Measurements from ENCODE around the gene C1orf146.

C1orf146 gene

DNA sequence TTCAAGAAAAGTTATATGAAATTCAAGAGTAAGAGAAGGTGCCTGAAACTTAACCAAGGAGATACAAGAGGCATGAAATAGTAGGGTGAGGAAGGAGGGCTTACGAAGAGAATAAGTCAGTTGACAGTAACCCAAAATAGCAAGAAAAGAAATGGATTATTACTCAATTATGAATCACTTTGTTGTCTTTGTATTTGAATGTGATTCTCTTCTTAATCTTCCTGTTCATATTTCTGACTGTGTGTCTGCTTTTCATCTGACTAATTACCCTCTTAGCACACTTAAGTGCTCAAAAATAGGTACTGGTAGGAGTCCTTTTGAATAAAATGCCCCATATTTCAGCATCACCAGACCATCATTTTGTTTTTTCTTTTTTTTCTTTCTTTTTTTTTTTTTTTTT, 41.6 kb downstream of the C1orf146 start:
- Histone ChIP-seq H2AFZ (ENCODE audit: low read length) (no peak overlapping the region), H3K4me1 (ENCODE audit: insufficient read depth, low read length, poor library complexity, severe bottlenecking) (no peaks in the 10 kb centered on the region), H3K9me3 (ENCODE audit: insufficient read depth, low read depth, low read length) (no peaks in the 10 kb centered on the region), H3K4me3 (ENCODE audit: low read length, poor library complexity, severe bottlenecking) (no peak overlapping the region), H3K9me2 (replicated peaks; ENCODE audit: low read depth, low read length) (no peaks in the 10 kb centered on the region), H3K79me2 (ENCODE audit: insufficient read depth, low read length) (no peaks in the 10 kb centered on the region), H3K36me3 (ENCODE audit: insufficient read depth, low read length) (peaks cover 48% of the 10 kb centered on the region; the same call in 1 of the 2 replicates), H3K9ac (ENCODE audit: low read depth, low read length, poor library complexity, severe bottlenecking) (no peak overlapping the region), H4K20me1 (ENCODE audit: insufficient read depth, low read length, poor library complexity, severe bottlenecking) (no peaks in the 10 kb centered on the region), H3K4me2 (ENCODE audit: low read depth, low read length, poor library complexity, severe bottlenecking) (no peak overlapping the region), H3F3A (ENCODE audit: low read depth) (no peaks in the 10 kb centered on the region), H3K27me3 (ENCODE audit: insufficient read depth, low read length, poor library complexity, severe bottlenecking) (no peaks in the 10 kb centered on the region)
- TF ChIP-seq, protein P1, sequence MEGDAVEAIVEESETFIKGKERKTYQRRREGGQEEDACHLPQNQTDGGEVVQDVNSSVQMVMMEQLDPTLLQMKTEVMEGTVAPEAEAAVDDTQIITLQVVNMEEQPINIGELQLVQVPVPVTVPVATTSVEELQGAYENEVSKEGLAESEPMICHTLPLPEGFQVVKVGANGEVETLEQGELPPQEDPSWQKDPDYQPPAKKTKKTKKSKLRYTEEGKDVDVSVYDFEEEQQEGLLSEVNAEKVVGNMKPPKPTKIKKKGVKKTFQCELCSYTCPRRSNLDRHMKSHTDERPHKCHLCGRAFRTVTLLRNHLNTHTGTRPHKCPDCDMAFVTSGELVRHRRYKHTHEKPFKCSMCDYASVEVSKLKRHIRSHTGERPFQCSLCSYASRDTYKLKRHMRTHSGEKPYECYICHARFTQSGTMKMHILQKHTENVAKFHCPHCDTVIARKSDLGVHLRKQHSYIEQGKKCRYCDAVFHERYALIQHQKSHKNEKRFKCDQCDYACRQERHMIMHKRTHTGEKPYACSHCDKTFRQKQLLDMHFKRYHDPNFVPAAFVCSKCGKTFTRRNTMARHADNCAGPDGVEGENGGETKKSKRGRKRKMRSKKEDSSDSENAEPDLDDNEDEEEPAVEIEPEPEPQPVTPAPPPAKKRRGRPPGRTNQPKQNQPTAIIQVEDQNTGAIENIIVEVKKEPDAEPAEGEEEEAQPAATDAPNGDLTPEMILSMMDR (conservative IDR thresholded peaks at IDR 0.05; ENCODE audit: low read length), result no peak
- no peak for TF ChIP-seq EZH2phosphoT487 (IDR thresholded peaks at IDR 0.05; ENCODE audit: borderline replicate concordance)

DNA sequence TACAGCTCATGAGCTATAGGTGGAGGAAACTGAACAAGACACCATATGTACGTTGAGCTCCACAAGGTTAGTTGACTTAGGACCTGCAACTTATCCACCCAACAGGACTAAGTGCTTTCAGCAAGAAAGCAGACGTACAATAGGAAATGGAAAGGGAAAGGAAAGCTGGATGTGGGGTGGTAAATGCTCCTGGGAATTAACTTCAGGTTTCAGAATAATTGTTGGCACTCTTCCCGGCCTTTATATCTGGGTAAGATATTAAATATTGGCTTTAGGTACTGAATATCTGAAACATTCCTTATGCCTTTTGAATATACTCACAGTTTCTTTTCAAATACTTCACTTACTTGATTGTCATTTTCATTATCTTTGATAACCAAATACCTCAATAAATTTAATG, 44.8 kb downstream of the C1orf146 start:
- H3K9me3 ChIP-seq (ENCODE audit: insufficient read depth, low read depth, low read length), result no peaks in the 10 kb centered on the region
- TF ChIP-seq, protein P1 (conservative IDR thresholded peaks at IDR 0.05; ENCODE audit: low read length), result no peak
- no peak for TF ChIP-seq EZH2phosphoT487 (IDR thresholded peaks at IDR 0.05; ENCODE audit: borderline replicate concordance)
- no peaks in the 10 kb centered on the region for H3K4me1 ChIP-seq (ENCODE audit: insufficient read depth, low read length, poor library complexity, severe bottlenecking)
- no peaks in the 10 kb centered on the region for H3K27me3 ChIP-seq (ENCODE audit: insufficient read depth, low read length, poor library complexity, severe bottlenecking)
- no peaks in the 10 kb centered on the region for H3F3A ChIP-seq (ENCODE audit: low read depth)
- H3K36me3 ChIP-seq (ENCODE audit: insufficient read depth, low read length), result peaks cover 52% of the 10 kb centered on the region; the same call in 1 of the 2 replicates
- H3K79me2 ChIP-seq (ENCODE audit: insufficient read depth, low read length), result no peaks in the 10 kb centered on the region
- H2AFZ ChIP-seq (ENCODE audit: low read length), result no peak overlapping the region
- H3K4me2 ChIP-seq (ENCODE audit: low read depth, low read length, poor library complexity, severe bottlenecking), result no peak overlapping the region
- H3K9me2 ChIP-seq (replicated peaks; ENCODE audit: low read depth, low read length), result no peaks in the 10 kb centered on the region
- H3K4me3 ChIP-seq (ENCODE audit: low read length, poor library complexity, severe bottlenecking), result no peak overlapping the region
- H3K9ac ChIP-seq (ENCODE audit: low read depth, low read length, poor library complexity, severe bottlenecking), result no peak overlapping the region
- H4K20me1 ChIP-seq (ENCODE audit: insufficient read depth, low read length, poor library complexity, severe bottlenecking), result no peaks in the 10 kb centered on the region

DNA sequence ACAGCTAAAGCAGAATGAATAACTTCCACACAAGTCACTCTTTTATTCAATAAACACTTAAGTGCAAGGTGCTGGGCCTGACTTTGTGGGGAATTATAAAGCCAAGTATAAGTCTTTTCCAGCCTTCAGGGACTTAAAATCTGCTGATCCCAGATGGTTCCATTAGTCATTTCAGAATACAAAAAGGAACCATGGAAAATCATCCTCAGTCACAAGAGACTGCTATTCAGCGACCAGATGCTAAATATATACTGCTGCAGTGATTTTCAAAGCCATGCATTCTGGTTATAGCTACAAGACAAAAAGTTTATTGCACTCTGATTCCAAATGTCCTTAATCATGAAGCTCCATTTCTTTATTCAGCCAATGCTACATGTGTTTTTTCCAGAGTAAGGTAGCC, 55.3 kb downstream of the C1orf146 start:
- Histone ChIP-seq H3F3A (ENCODE audit: low read depth) (no peaks in the 10 kb centered on the region), H3K4me2 (ENCODE audit: low read depth, low read length, poor library complexity, severe bottlenecking) (no peak overlapping the region)

More for the DNA sequence above, 55.3 kb downstream of the C1orf146 start:
- Histone ChIP-seq H3K4me3 (ENCODE audit: low read length, poor library complexity, severe bottlenecking) (no peak overlapping the region), H3K9me3 (ENCODE audit: insufficient read depth, low read depth, low read length) (no peaks in the 10 kb centered on the region), H3K36me3 (ENCODE audit: insufficient read depth, low read length) (peaks cover 63% of the 10 kb centered on the region; the same call in 1 of the 2 replicates), H3K9ac (ENCODE audit: low read depth, low read length, poor library complexity, severe bottlenecking) (no peak overlapping the region), H3K27me3 (ENCODE audit: insufficient read depth, low read length, poor library complexity, severe bottlenecking) (no peaks in the 10 kb centered on the region), H4K20me1 (ENCODE audit: insufficient read depth, low read length, poor library complexity, severe bottlenecking) (no peaks in the 10 kb centered on the region), H2AFZ (ENCODE audit: low read length) (no peak overlapping the region), H3K9me2 (replicated peaks; ENCODE audit: low read depth, low read length) (no peaks in the 10 kb centered on the region), H3K79me2 (ENCODE audit: insufficient read depth, low read length) (no peaks in the 10 kb centered on the region), H3K4me1 (ENCODE audit: insufficient read depth, low read length, poor library complexity, severe bottlenecking) (peaks cover 6% of the 10 kb centered on the region)
- TF ChIP-seq EZH2phosphoT487 (IDR thresholded peaks at IDR 0.05; ENCODE audit: borderline replicate concordance), result no peak
- TF ChIP-seq, protein P1 (conservative IDR thresholded peaks at IDR 0.05; ENCODE audit: low read length), result no peak
